HG03460 (cell line): ENCODE measurements around the gene TCFL5.

Source experiments
- ATAC-seq: cut with Tn5 transposase; IDR thresholded peaks from one replicate; pipeline ENCODE4 v1.9.1; 2021; ENCODE audit not compliant: unreplicated experiment

The TCFL5 gene

GRCh38 chr20:62896526-62896925 is 34.9 kb upstream of the TCFL5 start:
- ATAC-seq = no peak

- ATAC-seq = no peak
Measured at GRCh38 chr20:62895539-62895938, 33.9 kb upstream of the TCFL5 start.

- no peak for ATAC-seq
Measured at GRCh38 chr20:62894261-62894660, 32.6 kb upstream of the TCFL5 start.

GRCh38 chr20:62893700-62894099 is 32.1 kb upstream of the TCFL5 start:
- ATAC-seq = no peak

GRCh38 chr20:62892348-62893304 is 31.0 kb upstream of the TCFL5 start:
- ATAC-seq = no peak

GRCh38 chr20:62891111-62891510 is 29.5 kb upstream of the TCFL5 start:
- ATAC-seq = no peak

- ATAC-seq = no peak
Measured at GRCh38 chr20:62890444-62890843, 28.8 kb upstream of the TCFL5 start.

GRCh38 chr20:62889871-62890270 is 28.2 kb upstream of the TCFL5 start:
- ATAC-seq = no peak

- no peak for ATAC-seq
Measured at GRCh38 chr20:62889411-62889810, 27.8 kb upstream of the TCFL5 start.

- ATAC-seq = no peak
Measured at GRCh38 chr20:62888910-62889309, 27.3 kb upstream of the TCFL5 start.

GRCh38 chr20:62888406-62888805 is 26.8 kb upstream of the TCFL5 start:
- ATAC-seq = no peak

- ATAC-seq = no peak
Measured at GRCh38 chr20:62887860-62888239, 26.2 kb upstream of the TCFL5 start.

- ATAC-seq = no peak
Measured at GRCh38 chr20:62887152-62887859, 25.7 kb upstream of the TCFL5 start.

- ATAC-seq = no peak
Measured at GRCh38 chr20:62886709-62887058, 25.1 kb upstream of the TCFL5 start.

- ATAC-seq = no peak
Measured at GRCh38 chr20:62885896-62886708, 24.5 kb upstream of the TCFL5 start.

GRCh38 chr20:62885046-62885895 is 23.6 kb upstream of the TCFL5 start:
- ATAC-seq = no peak

- no peak for ATAC-seq
Measured at GRCh38 chr20:62884556-62884955, 22.9 kb upstream of the TCFL5 start.

GRCh38 chr20:62882426-62882825 is 20.8 kb upstream of the TCFL5 start:
- no peak for ATAC-seq

GRCh38 chr20:62881662-62882395 is 20.2 kb upstream of the TCFL5 start:
- ATAC-seq = no peak
